Panc1 (cell line): ENCODE data around the gene COMMD1.

ENCODE experiments used
- POLR2AphosphoS5 ChIP-seq: IDR thresholded peaks from 2 replicates; pipeline ENCODE4 v1.6.1; 2012; ENCODE audit warnings: mild to moderate bottlenecking, low read depth, low read length, moderate library complexity
- TF ChIP-seq, protein P1 (sequence below): fragments of 450-650 bp; IDR thresholded peaks from 2 replicates; pipeline ENCODE4 v1.5.1; 2017; ENCODE audit warnings: mild to moderate bottlenecking

DNA sequence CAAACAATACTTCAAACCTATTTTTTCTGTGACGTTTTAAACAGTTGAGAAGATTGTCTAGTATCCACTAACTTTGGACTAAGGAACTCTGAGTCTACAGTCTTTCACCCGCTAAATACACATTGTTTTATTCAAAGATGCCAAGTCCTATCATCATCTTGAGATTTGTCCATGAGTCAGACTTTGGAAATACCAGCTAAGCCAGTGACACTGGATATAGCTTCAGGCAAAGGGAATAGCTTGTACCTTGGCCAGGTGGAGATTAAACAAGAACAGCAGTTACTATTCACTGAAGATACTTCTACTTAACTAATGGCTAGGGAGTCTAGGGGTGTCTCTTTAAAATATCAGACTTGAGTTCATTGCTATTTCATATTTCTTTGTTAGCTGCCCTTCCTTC is 137.5 kb downstream of the COMMD1 start:
- TF ChIP-seq POLR2AphosphoS5, result no peak
- TF ChIP-seq, protein P1, sequence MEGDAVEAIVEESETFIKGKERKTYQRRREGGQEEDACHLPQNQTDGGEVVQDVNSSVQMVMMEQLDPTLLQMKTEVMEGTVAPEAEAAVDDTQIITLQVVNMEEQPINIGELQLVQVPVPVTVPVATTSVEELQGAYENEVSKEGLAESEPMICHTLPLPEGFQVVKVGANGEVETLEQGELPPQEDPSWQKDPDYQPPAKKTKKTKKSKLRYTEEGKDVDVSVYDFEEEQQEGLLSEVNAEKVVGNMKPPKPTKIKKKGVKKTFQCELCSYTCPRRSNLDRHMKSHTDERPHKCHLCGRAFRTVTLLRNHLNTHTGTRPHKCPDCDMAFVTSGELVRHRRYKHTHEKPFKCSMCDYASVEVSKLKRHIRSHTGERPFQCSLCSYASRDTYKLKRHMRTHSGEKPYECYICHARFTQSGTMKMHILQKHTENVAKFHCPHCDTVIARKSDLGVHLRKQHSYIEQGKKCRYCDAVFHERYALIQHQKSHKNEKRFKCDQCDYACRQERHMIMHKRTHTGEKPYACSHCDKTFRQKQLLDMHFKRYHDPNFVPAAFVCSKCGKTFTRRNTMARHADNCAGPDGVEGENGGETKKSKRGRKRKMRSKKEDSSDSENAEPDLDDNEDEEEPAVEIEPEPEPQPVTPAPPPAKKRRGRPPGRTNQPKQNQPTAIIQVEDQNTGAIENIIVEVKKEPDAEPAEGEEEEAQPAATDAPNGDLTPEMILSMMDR, result no peak
